Suprapubic skin (tissue), 4 donors: ENCODE results near the gene SRGAP1.

Experiments
- CTCF ChIP-seq, 2 donors: fragments of 200-600 bp in 1 of 2; fragments of 450-650 bp in 1 of 2; sonication (generic) in 1 of 2; IDR thresholded peaks; one replicate each; pipeline ENCODE4 v1.5.1; 2016 to 2019; ENCODE audit warnings: antibody characterized with exemption in 2 of 2, mild to moderate bottlenecking in 1 of 2, moderate library complexity in 1 of 2
- EP300 ChIP-seq: sonication (generic); formaldehyde crosslinking; IDR thresholded peaks from one replicate; pipeline ENCODE4 v1.6.1; 2017; ENCODE audit warnings: antibody characterized with exemption
- POLR2A ChIP-seq, 2 donors: fragments of 450-650 bp; IDR thresholded peaks; one replicate each; pipeline ENCODE4 v1.6.1; 2017; ENCODE audit warnings: antibody characterized with exemption in 2 of 2, mild to moderate bottlenecking in 2 of 2, moderate library complexity in 2 of 2
- POLR2AphosphoS5 ChIP-seq, 3 donors: sonication (generic); formaldehyde crosslinking; IDR thresholded peaks; one replicate each; pipeline ENCODE4 v1.6.1; 2017; ENCODE audit warnings: antibody characterized with exemption in 3 of 3

GRCh38 chr12:64189530-64189929 is 345.0 kb downstream of the SRGAP1 start:
- no peak for TF ChIP-seq CTCF (IDR thresholded peaks at IDR 0.05)
- TF ChIP-seq POLR2A (IDR thresholded peaks at IDR 0.05): no peak
- TF ChIP-seq EP300: no peak
- TF ChIP-seq POLR2AphosphoS5 (IDR thresholded peaks at IDR 0.05): no peak
